HG03575 (cell line): Measurements from ENCODE around the gene DDC.

Experiments
- ATAC-seq: cut with Tn5 transposase; IDR thresholded peaks from one replicate; pipeline ENCODE4 v1.9.1; 2021; ENCODE audit not compliant: unreplicated experiment, insufficient number of reproducible peaks, low FRiP score; ENCODE audit errors: extremely low read depth

DDC gene

DNA sequence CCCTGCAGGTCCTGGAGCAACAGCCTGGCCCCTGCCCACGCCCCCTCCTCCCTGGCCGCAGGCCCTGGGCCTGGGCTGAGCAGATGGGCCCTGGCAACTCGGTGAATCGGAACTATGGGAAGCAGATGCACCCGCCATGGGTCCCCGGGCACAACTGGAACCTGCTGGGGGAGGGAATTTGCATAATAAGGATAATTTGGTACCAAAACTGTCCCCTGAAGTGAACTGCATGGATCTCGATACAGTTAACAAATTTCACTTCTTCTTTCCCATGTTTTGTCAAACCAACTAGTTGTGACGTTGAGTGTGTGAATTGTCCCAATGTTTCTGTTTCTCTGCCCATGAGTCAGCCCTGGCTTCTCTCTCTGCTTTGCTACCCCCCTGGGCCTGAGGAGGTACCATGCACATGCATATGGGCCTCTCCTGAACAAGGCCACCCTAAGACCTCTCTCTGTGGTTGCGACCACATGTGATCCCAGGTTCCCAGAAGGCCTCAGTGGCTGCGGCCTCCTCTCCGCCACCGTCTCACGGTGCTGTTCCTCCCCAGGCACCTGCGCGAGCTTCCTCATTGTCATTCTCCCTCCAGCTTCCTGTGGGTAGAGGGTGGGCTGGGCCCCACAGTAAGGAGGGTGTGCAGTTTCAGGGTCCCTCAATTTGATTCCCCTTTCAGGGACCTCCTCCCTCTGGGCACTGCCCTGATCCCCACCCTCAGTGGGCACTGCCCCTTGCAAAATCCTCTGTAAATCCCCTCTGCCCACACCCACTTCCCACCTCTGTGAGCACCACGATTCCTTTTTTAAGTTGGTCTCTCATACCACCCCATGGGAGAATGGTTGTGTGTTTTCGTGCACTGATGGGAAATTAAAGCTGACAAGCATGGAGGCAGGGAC, 155.1 kb downstream of the DDC start:
- peak; percentile 41 for ATAC-seq
